ENCODE results near the gene SAMD7.

The SAMD7 gene, protein sequence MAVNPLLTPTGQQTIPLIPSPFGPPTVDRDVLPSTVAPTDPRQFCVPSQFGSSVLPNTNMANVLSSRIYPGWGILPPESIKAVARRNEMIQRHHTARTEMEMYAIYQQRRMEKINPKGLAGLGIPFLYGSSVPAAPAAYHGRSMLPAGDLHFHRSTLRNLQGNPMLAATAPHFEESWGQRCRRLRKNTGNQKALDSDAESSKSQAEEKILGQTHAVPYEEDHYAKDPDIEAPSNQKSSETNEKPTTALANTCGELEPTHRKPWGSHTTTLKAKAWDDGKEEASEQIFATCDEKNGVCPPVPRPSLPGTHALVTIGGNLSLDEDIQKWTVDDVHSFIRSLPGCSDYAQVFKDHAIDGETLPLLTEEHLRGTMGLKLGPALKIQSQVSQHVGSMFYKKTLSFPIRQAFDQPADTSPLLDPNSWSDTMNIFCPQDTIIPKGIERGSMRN

DNA sequence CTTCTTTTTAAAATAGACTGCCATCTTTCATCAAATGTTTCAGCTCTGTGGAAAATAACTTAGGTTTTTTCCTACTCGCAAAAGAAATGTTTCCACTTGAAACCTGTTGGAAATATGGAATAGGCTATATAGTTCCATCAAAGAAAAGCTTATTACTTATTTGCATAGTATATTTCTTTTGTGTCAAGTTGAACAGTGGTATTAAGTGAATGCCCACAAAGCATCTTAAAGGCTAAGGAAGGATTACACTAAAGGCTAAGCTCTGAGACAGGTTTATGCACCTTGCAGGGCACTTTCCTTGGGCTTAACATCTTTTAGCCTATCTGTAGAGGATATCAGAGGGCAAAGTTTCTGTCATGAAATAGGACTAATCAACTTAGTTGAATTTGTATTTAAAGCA is at the start of gene SAMD7:
SAMD7 (plus strand) TSS at position 301 of the 400 bp plus-strand sequence. CDS start 7,927 bp downstream, outside the sequence.
- Histone ChIP-seq H3K36me3 (ENCODE audit: insufficient read depth, low read length) (no peaks in the 10 kb centered on the region), H3K9ac (ENCODE audit: low read depth, low read length) (no peak within 1 kb of the TSS), H3K4me3 (ENCODE audit: low read depth in 1 of 2, low read length in 2 of 2) (no peak within 1 kb of the TSS), H3K27ac (ENCODE audit: low read length) (no peak within 1 kb of the TSS), H3K4me1 (ENCODE audit: insufficient read depth, low read length) (no peaks in the 10 kb centered on the region), H3K27me3 (ENCODE audit: insufficient read depth, low read length, poor library complexity) (no peaks in the 10 kb centered on the region), H4K20me1 (ENCODE audit: insufficient read depth, low read length) (no peaks in the 10 kb centered on the region), H3K79me2 (ENCODE audit: insufficient read depth, low read length) (no peaks in the 10 kb centered on the region), H2AFZ (ENCODE audit: low read depth, low read length) (no peak within 1 kb of the TSS), H3K4me2 (ENCODE audit: insufficient read depth, low read length) (no peak within 1 kb of the TSS), H3K9me3 (ENCODE audit: insufficient read depth, low read length, severe bottlenecking) (no peaks in the 10 kb centered on the region)
- TF ChIP-seq, protein P1, sequence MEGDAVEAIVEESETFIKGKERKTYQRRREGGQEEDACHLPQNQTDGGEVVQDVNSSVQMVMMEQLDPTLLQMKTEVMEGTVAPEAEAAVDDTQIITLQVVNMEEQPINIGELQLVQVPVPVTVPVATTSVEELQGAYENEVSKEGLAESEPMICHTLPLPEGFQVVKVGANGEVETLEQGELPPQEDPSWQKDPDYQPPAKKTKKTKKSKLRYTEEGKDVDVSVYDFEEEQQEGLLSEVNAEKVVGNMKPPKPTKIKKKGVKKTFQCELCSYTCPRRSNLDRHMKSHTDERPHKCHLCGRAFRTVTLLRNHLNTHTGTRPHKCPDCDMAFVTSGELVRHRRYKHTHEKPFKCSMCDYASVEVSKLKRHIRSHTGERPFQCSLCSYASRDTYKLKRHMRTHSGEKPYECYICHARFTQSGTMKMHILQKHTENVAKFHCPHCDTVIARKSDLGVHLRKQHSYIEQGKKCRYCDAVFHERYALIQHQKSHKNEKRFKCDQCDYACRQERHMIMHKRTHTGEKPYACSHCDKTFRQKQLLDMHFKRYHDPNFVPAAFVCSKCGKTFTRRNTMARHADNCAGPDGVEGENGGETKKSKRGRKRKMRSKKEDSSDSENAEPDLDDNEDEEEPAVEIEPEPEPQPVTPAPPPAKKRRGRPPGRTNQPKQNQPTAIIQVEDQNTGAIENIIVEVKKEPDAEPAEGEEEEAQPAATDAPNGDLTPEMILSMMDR (IDR thresholded peaks at IDR 0.05; ENCODE audit: borderline replicate concordance, extremely low read depth, low read length, poor library complexity, severe bottlenecking), result no peak
- TF ChIP-seq EZH2 (IDR thresholded peaks at IDR 0.05; ENCODE audit: borderline replicate concordance, low read depth, low read length, severe bottlenecking), result no peak
- ATAC-seq (ENCODE audit: insufficient read depth, low read depth), result no peak
- no peak for DNase-seq

DNA sequence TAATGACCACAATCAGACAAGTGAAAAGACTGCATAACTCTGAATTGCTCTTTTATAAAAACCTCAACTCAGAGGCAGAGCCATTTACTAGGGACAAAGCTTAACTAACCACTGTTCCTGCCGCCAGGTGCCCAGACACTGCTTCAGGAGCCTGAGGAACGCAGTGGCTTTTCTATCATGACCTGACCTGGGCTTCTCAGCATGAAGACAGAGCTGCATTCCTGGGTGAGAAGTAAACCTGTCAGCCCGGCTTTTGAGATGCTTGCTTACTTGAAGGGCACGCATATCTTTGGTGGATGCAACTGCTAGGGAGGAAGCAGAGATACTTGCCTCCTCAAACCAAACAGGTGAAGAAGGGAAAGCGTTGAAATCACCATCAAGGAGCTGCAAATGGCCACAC is 49.5 kb upstream of the SAMD7 start:
- Histone ChIP-seq H3K36me3 (ENCODE audit: insufficient read depth, low read length) (no peaks in the 10 kb centered on the region), H3K9ac (ENCODE audit: low read depth, low read length) (no peak overlapping the region), H2AFZ (ENCODE audit: low read depth, low read length) (no peak overlapping the region), H3K4me1 (ENCODE audit: insufficient read depth, low read length) (peaks cover 8% of the 10 kb centered on the region), H4K20me1 (ENCODE audit: insufficient read depth, low read length) (no peaks in the 10 kb centered on the region), H3K79me2 (ENCODE audit: insufficient read depth, low read length) (no peaks in the 10 kb centered on the region), H3K27ac (ENCODE audit: low read length) (no peak overlapping the region), H3K9me3 (ENCODE audit: insufficient read depth, low read length, severe bottlenecking) (no peaks in the 10 kb centered on the region), H3K4me3 (ENCODE audit: low read depth in 1 of 2, low read length in 2 of 2) (no peak overlapping the region), H3K4me2 (ENCODE audit: insufficient read depth, low read length) (no peak overlapping the region), H3K27me3 (ENCODE audit: insufficient read depth, low read length, poor library complexity) (peaks cover 7% of the 10 kb centered on the region)
- ATAC-seq (ENCODE audit: insufficient read depth, low read depth) (no peak), DNase-seq (no peak)
- TF ChIP-seq EZH2 (IDR thresholded peaks at IDR 0.05; ENCODE audit: borderline replicate concordance, low read depth, low read length, severe bottlenecking), result no peak
- TF ChIP-seq, protein P1 (IDR thresholded peaks at IDR 0.05; ENCODE audit: borderline replicate concordance, extremely low read depth, low read length, poor library complexity, severe bottlenecking), result no peak

DNA sequence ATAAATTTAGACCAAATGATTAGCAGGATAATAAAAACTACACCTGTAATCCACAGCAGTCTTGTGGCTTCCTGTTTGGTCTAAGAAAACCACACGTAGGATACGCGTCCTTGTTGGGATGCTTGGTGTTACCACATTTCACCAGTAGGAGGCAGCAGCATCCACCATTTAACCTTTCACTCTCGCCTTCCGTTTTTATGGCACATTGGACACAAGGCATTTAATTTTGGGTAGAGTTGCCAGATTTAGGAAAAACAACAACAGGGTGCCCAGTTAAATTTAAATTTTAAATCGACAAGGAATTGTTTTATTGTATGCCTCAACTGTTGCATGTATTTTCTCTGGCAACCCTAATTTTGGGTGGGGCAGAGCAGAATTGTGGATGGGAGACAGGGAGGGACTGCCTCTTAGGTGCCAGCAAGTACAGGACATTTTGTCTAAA is 47.9 kb upstream of the SAMD7 start:
- peak; percentile 77 for DNase-seq
- no peaks in the 10 kb centered on the region for H3K79me2 ChIP-seq (ENCODE audit: insufficient read depth, low read length)
- peaks cover 3% of the 10 kb centered on the region for H3K27me3 ChIP-seq (ENCODE audit: insufficient read depth, low read length, poor library complexity)
- ATAC-seq (ENCODE audit: insufficient read depth, low read depth), result peak; percentile 91
- H3K9ac ChIP-seq (ENCODE audit: low read depth, low read length), result no peak overlapping the region
- peaks cover 8% of the 10 kb centered on the region for H3K4me1 ChIP-seq (ENCODE audit: insufficient read depth, low read length)
- H3K4me2 ChIP-seq (ENCODE audit: insufficient read depth, low read length), result peak overlapping the region; percentile 5; the same call in 1 of the 2 replicates
- H3K9me3 ChIP-seq (ENCODE audit: insufficient read depth, low read length, severe bottlenecking), result no peaks in the 10 kb centered on the region
- H2AFZ ChIP-seq (ENCODE audit: low read depth, low read length), result no peak overlapping the region
- TF ChIP-seq, protein P1 (IDR thresholded peaks at IDR 0.05; ENCODE audit: borderline replicate concordance, extremely low read depth, low read length, poor library complexity, severe bottlenecking), result peak; percentile 98
- no peak for TF ChIP-seq EZH2 (IDR thresholded peaks at IDR 0.05; ENCODE audit: borderline replicate concordance, low read depth, low read length, severe bottlenecking)
- no peak overlapping the region for H3K27ac ChIP-seq (ENCODE audit: low read length)
- H3K36me3 ChIP-seq (ENCODE audit: insufficient read depth, low read length), result no peaks in the 10 kb centered on the region
- no peaks in the 10 kb centered on the region for H4K20me1 ChIP-seq (ENCODE audit: insufficient read depth, low read length)
- no peak overlapping the region for H3K4me3 ChIP-seq (ENCODE audit: low read depth in 1 of 2, low read length in 2 of 2)

All from DND-41 (cell line).